ENCODE measurements around the gene GMIP. TPM values are rescaled to one million over a fixed set of nuclear protein-coding genes. Genes with fewer than 3 reads are reported as not detected.

GMIP gene
- total and polyA plus RNA-seq, 2 of the 4 experiments (the other 2 are of a cell fraction), result 4.1 to 11.0 TPM

GRCh38 chr19:19630062-19630414 lies 13.4 kb downstream of the GMIP start:
- Histone ChIP-seq H3K4ac (ENCODE audit: low read depth, low read length) (no peak overlapping the region), H2BK20ac (ENCODE audit: low read depth, low read length) (no peak overlapping the region), H3K23ac (ENCODE audit: low read depth, low read length) (no peak overlapping the region), H3K18ac (ENCODE audit: low read depth, low read length) (no peak overlapping the region), H2BK5ac (ENCODE audit: low read depth, low read length, poor library complexity, severe bottlenecking) (no peak overlapping the region), H3K9me3 (ENCODE audit: control insufficient read depth, insufficient read depth, low read length) (no peaks in the 10 kb centered on the region), H2AK9ac (replicated peaks; ENCODE audit: low read depth, low read length, poor library complexity) (no peak overlapping the region), H4K91ac (ENCODE audit: insufficient read depth, low read depth, low read length) (no peak overlapping the region), H4K5ac (ENCODE audit: low read depth, low read length) (no peak overlapping the region), H3K79me1 (ENCODE audit: low read depth in 1 of 2, low read length in 2 of 2) (no peaks in the 10 kb centered on the region), H3K36me3 (ENCODE audit: control insufficient read depth, insufficient read depth, low read length) (peaks cover 35% of the 10 kb centered on the region), H3K4me1 (ENCODE audit: control insufficient read depth, insufficient read depth, low read length) (no peaks in the 10 kb centered on the region), H2BK120ac (ENCODE audit: low read depth, low read length) (no peak overlapping the region), H3K27me3 (ENCODE audit: control insufficient read depth, insufficient read depth, low read length) (no peaks in the 10 kb centered on the region; the same call in 1 of the 2 replicates), H3K56ac (ENCODE audit: extremely low read depth, insufficient read depth, low read length) (no peak overlapping the region), H3K9me1 (ENCODE audit: insufficient read depth, low read length) (peaks cover 3% of the 10 kb centered on the region; the same call in 1 of the 2 replicates), H3K14ac (replicated peaks; ENCODE audit: low read depth, low read length) (no peak overlapping the region), H3K9ac (ENCODE audit: low read depth, low read length) (no peak overlapping the region), H4K20me1 (ENCODE audit: insufficient read depth, low read length) (no peaks in the 10 kb centered on the region), H3K4me3 (ENCODE audit: insufficient read depth, low read depth, low read length) (no peak overlapping the region), H2AK5ac (ENCODE audit: low read depth, low read length) (no peak overlapping the region), H3K4me2 (ENCODE audit: low read depth, low read length) (no peak overlapping the region), H3K27ac (ENCODE audit: insufficient read depth, low read length) (no peak overlapping the region), H2AFZ (replicated peaks; ENCODE audit: low read length, poor library complexity) (no peak overlapping the region), H4K8ac (ENCODE audit: low read depth in 2 of 2, low read length in 2 of 2) (no peak overlapping the region), H2BK15ac (ENCODE audit: low read depth, low read length) (no peak overlapping the region)
- intact Hi-C loops (cut with micrococcal nuclease) (no loop called here), in situ Hi-C loops (cut with MboI; ENCODE audit: low sequenced_read_pairs) (loop anchor here (25.0 kb wide), 1 partner anchor 243 kb away; no protein-coding TSS in a partner anchor), dilution Hi-C loops (cut with HindIII; ENCODE audit: low sequenced_read_pairs, unreplicated experiment) (no loop called here)
- DNase-seq, result no peak
- POLR2A ChIA-PET (ENCODE audit: unreplicated experiment), result no interaction called here
- WGBS, 2 experiments (ENCODE audit: extremely low coverage in 2 of 2, insufficient read length in 1 of 2), result 100% methylated on average over 1 of the region's 11 CpGs; no CpG with 5 or more reads in 1 of the 2 experiments
- CTCF ChIA-PET, result no interaction called here
- BruUV-seq (replicated peaks), result no TSS peak
- TF ChIP-seq ELK1 (IDR thresholded peaks at IDR 0.05; ENCODE audit: borderline replicate concordance, low read depth, low read length) (no peak), RCOR1 (IDR thresholded peaks at IDR 0.05; ENCODE audit: insufficient replicate concordance, low read length) (no peak), BHLHE40 (IDR thresholded peaks at IDR 0.05; ENCODE audit: low read depth, low read length) (no peak), CHD1 (IDR thresholded peaks at IDR 0.05; ENCODE audit: low read depth, low read length) (no peak), FOS (IDR thresholded peaks at IDR 0.05; ENCODE audit: low read depth, low read length) (no peak), RFX5 (IDR thresholded peaks at IDR 0.05; ENCODE audit: low read depth, low read length) (no peak), MAZ (IDR thresholded peaks at IDR 0.05; ENCODE audit: borderline replicate concordance, low read depth, low read length) (no peak), SMC3 (IDR thresholded peaks at IDR 0.05; ENCODE audit: low read depth, low read length) (no peak), MAFK (IDR thresholded peaks at IDR 0.05; ENCODE audit: low read depth, low read length) (no peak), USF2 (IDR thresholded peaks at IDR 0.05; ENCODE audit: low read depth, low read length) (no peak), NFE2L2 (IDR thresholded peaks at IDR 0.05; ENCODE audit: low read depth, low read length) (no peak), CEBPB (IDR thresholded peaks at IDR 0.05; ENCODE audit: low read depth, low read length) (no peak), RAD21 (IDR thresholded peaks at IDR 0.05; ENCODE audit: low read length) (no peak), POLR2A (IDR thresholded peaks at IDR 0.05; ENCODE audit: low read depth, low read length) (no peak), MXI1 (IDR thresholded peaks at IDR 0.05; ENCODE audit: borderline replicate concordance, low read depth, low read length) (no peak)
- TF ChIP-seq, protein P1, sequence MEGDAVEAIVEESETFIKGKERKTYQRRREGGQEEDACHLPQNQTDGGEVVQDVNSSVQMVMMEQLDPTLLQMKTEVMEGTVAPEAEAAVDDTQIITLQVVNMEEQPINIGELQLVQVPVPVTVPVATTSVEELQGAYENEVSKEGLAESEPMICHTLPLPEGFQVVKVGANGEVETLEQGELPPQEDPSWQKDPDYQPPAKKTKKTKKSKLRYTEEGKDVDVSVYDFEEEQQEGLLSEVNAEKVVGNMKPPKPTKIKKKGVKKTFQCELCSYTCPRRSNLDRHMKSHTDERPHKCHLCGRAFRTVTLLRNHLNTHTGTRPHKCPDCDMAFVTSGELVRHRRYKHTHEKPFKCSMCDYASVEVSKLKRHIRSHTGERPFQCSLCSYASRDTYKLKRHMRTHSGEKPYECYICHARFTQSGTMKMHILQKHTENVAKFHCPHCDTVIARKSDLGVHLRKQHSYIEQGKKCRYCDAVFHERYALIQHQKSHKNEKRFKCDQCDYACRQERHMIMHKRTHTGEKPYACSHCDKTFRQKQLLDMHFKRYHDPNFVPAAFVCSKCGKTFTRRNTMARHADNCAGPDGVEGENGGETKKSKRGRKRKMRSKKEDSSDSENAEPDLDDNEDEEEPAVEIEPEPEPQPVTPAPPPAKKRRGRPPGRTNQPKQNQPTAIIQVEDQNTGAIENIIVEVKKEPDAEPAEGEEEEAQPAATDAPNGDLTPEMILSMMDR (conservative IDR thresholded peaks at IDR 0.05; ENCODE audit: low read depth, low read length), result no peak
- ATAC-seq (ENCODE audit: low read depth), result no peak
